HFFc6 (cell line): ENCODE results near the gene ID1. TPM values are rescaled to one million over a fixed set of nuclear protein-coding genes. Genes with fewer than 3 reads are reported as not detected.
"Not testable (repeated sequence)": the region's sequence is repeated elsewhere in the genome, so short reads cannot be mapped to it uniquely, and the experiment has no call there.

Source experiments
- DNase-seq: peaks from one replicate; pipeline ENCODE4 v3.0.0-alpha.2; 2018
- H3K27ac Mint-ChIP-seq: 2 replicates; pipeline ENCODE4 v1.8.0; 2020; ENCODE audit warnings: mild to moderate bottlenecking, mixed read lengths
- H3K27me3 Mint-ChIP-seq: 2 replicates; pipeline ENCODE4 v1.8.0; 2021; ENCODE audit warnings: mild to moderate bottlenecking, moderate library complexity, mixed read lengths; ENCODE audit not compliant: insufficient read depth
- H3K36me3 Mint-ChIP-seq: 2 replicates; pipeline ENCODE4 v1.8.0; 2021; ENCODE audit warnings: low read depth, mixed read lengths
- H3K4me1 Mint-ChIP-seq: 2 replicates; pipeline ENCODE4 v1.8.0; 2020; ENCODE audit warnings: low read depth, mixed read lengths
- H3K4me3 Mint-ChIP-seq: 2 replicates; pipeline ENCODE4 v1.8.0; 2020; ENCODE audit warnings: mild to moderate bottlenecking, moderate library complexity, mixed read lengths
- H3K9me3 Mint-ChIP-seq: 2 replicates; pipeline ENCODE4 v1.8.0; 2020; ENCODE audit warnings: mild to moderate bottlenecking, mixed read lengths
- total RNA-seq, 6 experiments: library from RNA; stranded (reverse); fragmentation: NEBNext Ultra II Directional; extraction: Animal tissue kit (Norgen Biotek cat#: 25700); gene quantifications; 2 replicates in 1 of 6; 3 replicates in 5 of 6; pipeline ENCODE4 v1.2.3, GENCODE V29; 2021
- TF ChIP-seq, protein P1 (sequence below): fragments of 200-600 bp; sonication (generic); IDR thresholded peaks from 2 replicates; pipeline ENCODE4 v1.5.0; 2021; ENCODE audit warnings: antibody characterized with exemption, mild to moderate bottlenecking

Gene ID1
- total RNA-seq, 6 experiments from 2014 or later = 397 to 487 (median 452) TPM

DNA sequence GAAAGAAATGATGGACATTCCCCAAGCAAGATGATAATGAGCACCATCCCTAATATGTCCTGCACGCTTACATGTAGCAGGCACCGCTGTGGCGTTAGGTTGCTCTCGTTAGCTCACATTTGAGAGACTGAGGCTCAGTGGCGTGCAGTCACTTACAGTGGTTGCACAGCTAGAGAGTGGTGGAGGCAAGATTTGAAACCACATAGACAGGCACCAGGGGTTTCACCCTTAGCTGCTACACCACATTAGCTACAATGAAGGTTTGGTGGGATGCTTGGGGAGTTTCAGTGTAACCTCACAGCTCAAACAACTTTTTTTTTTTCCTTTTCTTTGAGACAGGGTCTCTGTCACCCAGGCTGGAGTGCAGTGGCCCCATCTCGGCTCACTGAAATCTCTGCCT, 36.3 kb downstream of the ID1 start:
- no peak for DNase-seq
- TF ChIP-seq, protein P1, sequence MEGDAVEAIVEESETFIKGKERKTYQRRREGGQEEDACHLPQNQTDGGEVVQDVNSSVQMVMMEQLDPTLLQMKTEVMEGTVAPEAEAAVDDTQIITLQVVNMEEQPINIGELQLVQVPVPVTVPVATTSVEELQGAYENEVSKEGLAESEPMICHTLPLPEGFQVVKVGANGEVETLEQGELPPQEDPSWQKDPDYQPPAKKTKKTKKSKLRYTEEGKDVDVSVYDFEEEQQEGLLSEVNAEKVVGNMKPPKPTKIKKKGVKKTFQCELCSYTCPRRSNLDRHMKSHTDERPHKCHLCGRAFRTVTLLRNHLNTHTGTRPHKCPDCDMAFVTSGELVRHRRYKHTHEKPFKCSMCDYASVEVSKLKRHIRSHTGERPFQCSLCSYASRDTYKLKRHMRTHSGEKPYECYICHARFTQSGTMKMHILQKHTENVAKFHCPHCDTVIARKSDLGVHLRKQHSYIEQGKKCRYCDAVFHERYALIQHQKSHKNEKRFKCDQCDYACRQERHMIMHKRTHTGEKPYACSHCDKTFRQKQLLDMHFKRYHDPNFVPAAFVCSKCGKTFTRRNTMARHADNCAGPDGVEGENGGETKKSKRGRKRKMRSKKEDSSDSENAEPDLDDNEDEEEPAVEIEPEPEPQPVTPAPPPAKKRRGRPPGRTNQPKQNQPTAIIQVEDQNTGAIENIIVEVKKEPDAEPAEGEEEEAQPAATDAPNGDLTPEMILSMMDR = no peak
- peaks cover 21% of the 10 kb centered on the region for H3K27me3 Mint-ChIP-seq
- no peak overlapping the region for H3K4me3 Mint-ChIP-seq
- no peak overlapping the region for H3K27ac Mint-ChIP-seq
- H3K36me3 Mint-ChIP-seq = no peaks in the 10 kb centered on the region
- no peaks in the 10 kb centered on the region for H3K9me3 Mint-ChIP-seq
- peaks cover 4% of the 10 kb centered on the region; the same call in 1 of the 2 replicates for H3K4me1 Mint-ChIP-seq

- Mint-ChIP-seq H3K36me3 (no peaks in the 10 kb centered on the region), H3K9me3 (no peaks in the 10 kb centered on the region), H3K4me3 (no peak overlapping the region), H3K4me1 (peaks cover 4% of the 10 kb centered on the region; the same call in 1 of the 2 replicates), H3K27ac (no peak overlapping the region), H3K27me3 (peaks cover 19% of the 10 kb centered on the region; the same call in 1 of the 2 replicates)
- TF ChIP-seq, protein P1 = no peak
- no peak for DNase-seq
These were observed 37.7 kb downstream of the ID1 start for GRCh38 chr20:31642837-31643236.

GRCh38 chr20:31643522-31643921, 38.4 kb downstream of the ID1 start:
- no peak overlapping the region for H3K4me3 Mint-ChIP-seq
- TF ChIP-seq, protein P1 = no peak
- H3K27me3 Mint-ChIP-seq = peaks cover 19% of the 10 kb centered on the region; the same call in 1 of the 2 replicates
- H3K4me1 Mint-ChIP-seq = peaks cover 4% of the 10 kb centered on the region; the same call in 1 of the 2 replicates
- H3K27ac Mint-ChIP-seq = no peak overlapping the region
- DNase-seq = no peak
- no peaks in the 10 kb centered on the region for H3K36me3 Mint-ChIP-seq
- H3K9me3 Mint-ChIP-seq = no peaks in the 10 kb centered on the region

- Mint-ChIP-seq H3K36me3 (no peaks in the 10 kb centered on the region), H3K4me1 (peaks cover 4% of the 10 kb centered on the region; the same call in 1 of the 2 replicates), H3K4me3 (no peak overlapping the region), H3K9me3 (no peaks in the 10 kb centered on the region), H3K27ac (no peak overlapping the region), H3K27me3 (peaks cover 8% of the 10 kb centered on the region; the same call in 1 of the 2 replicates)
- DNase-seq = no peak
- TF ChIP-seq, protein P1 = no peak
These were observed 39.6 kb downstream of the ID1 start for GRCh38 chr20:31644701-31645100.

GRCh38 chr20:31648104-31648503, 43.0 kb downstream of the ID1 start:
- H3K4me3 Mint-ChIP-seq, H3K36me3 Mint-ChIP-seq, H3K27ac Mint-ChIP-seq, H3K9me3 Mint-ChIP-seq, H3K27me3 Mint-ChIP-seq, DNase-seq: not testable (repeated sequence)
- peaks cover 14% of the 10 kb centered on the region for H3K4me1 Mint-ChIP-seq

DNA sequence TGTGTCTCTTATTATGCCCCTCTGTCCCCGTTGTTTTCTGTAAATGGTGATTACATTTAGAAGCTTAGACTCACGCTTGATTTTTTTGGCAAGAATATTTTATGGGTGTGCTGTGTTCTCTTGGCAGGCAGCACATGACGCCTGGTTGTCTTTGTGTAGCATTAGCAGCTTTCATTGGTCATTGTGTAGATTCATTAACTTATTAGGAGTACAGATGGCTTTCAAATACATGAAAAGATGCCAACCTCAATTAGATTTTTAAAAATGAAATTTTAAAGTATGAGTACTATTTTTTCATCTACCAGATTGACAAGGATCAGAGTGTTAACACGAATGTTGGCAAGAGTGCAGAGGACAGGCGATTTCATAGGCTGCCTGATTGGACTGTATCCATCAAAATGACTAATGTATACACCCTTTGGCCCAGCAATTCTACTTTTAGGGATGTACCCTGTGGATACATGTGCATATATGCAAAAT, 47.9 kb downstream of the ID1 start:
- H3K36me3 Mint-ChIP-seq = no peaks in the 10 kb centered on the region
- peak overlapping the region; percentile 23 for H3K27ac Mint-ChIP-seq
- no peaks in the 10 kb centered on the region for H3K9me3 Mint-ChIP-seq
- DNase-seq = peak; percentile 28
- peaks cover 16% of the 10 kb centered on the region for H3K4me1 Mint-ChIP-seq
- TF ChIP-seq, protein P1 = no peak
- peak overlapping the region; percentile 47; the same call in 1 of the 2 replicates for H3K4me3 Mint-ChIP-seq
- H3K27me3 Mint-ChIP-seq = no peaks in the 10 kb centered on the region
